Islet precursor cell (in vitro differentiated cells): ENCODE results near the gene ADGRG3.
"Not testable (repeated sequence)": the region's sequence is repeated elsewhere in the genome, so short reads cannot be mapped to it uniquely, and the experiment has no call there.

Experiments
- DNase-seq: peaks from one replicate; pipeline ENCODE4 v3.0.0-alpha.2; 2018

The ADGRG3 gene

GRCh38 chr16:57697896-57698537 lies 29.9 kb downstream of the ADGRG3 start:
- DNase-seq = no peak

GRCh38 chr16:57698812-57699405 lies 30.8 kb downstream of the ADGRG3 start:
- DNase-seq = no peak

GRCh38 chr16:57699481-57699880 lies 31.4 kb downstream of the ADGRG3 start:
- no peak for DNase-seq

GRCh38 chr16:57699899-57700298 lies 31.8 kb downstream of the ADGRG3 start:
- DNase-seq = no peak

GRCh38 chr16:57700781-57701551 lies 32.9 kb downstream of the ADGRG3 start:
- DNase-seq = peak; percentile 69

GRCh38 chr16:57701759-57702371 lies 33.8 kb downstream of the ADGRG3 start:
- no peak for DNase-seq

GRCh38 chr16:57703416-57704010 lies 35.4 kb downstream of the ADGRG3 start:
- DNase-seq = no peak

GRCh38 chr16:57704011-57704904 lies 36.2 kb downstream of the ADGRG3 start:
- DNase-seq = no peak

- DNase-seq = no peak
Observed at GRCh38 chr16:57704905-57705852, 37.1 kb downstream of the ADGRG3 start.

GRCh38 chr16:57706717-57707116 lies 38.6 kb downstream of the ADGRG3 start:
- no peak for DNase-seq

- no peak for DNase-seq
Observed at GRCh38 chr16:57707331-57707730, 39.2 kb downstream of the ADGRG3 start.

- DNase-seq = no peak
Observed at GRCh38 chr16:57708168-57708567, 40.1 kb downstream of the ADGRG3 start.

- no peak for DNase-seq
Observed at GRCh38 chr16:57709663-57710062, 41.6 kb downstream of the ADGRG3 start.

GRCh38 chr16:57711346-57711745 lies 43.2 kb downstream of the ADGRG3 start:
- no peak for DNase-seq

- no peak for DNase-seq
Observed at GRCh38 chr16:57711993-57712392, 43.9 kb downstream of the ADGRG3 start.

- not testable (repeated sequence) for DNase-seq
Observed at GRCh38 chr16:57712569-57712968, 44.5 kb downstream of the ADGRG3 start.

GRCh38 chr16:57713596-57713995 lies 45.5 kb downstream of the ADGRG3 start:
- no peak for DNase-seq

GRCh38 chr16:57714047-57714446 lies 45.9 kb downstream of the ADGRG3 start:
- no peak for DNase-seq

- peak; percentile 80 for DNase-seq
Observed at GRCh38 chr16:57720142-57720575, 52.1 kb downstream of the ADGRG3 start.

GRCh38 chr16:57721356-57722209 lies 53.5 kb downstream of the ADGRG3 start:
- no peak for DNase-seq
